Activated CD8-positive, alpha-beta memory T cell treated with anti-CD3 and anti-CD28 coated beads for 1 hour (primary cell): ENCODE data around the gene OR11L1.

ENCODE experiments used
- DNase-seq, 2 donors: peaks; one replicate each; pipeline ENCODE4 v3.0.0-alpha.2; 2020; ENCODE audit warnings: low read depth in 1 of 2; ENCODE audit errors: extremely low read depth in 1 of 2

Gene OR11L1

GRCh38 chr1:247812637-247813036 is 29.1 kb downstream of the OR11L1 start:
- no peak for DNase-seq

- no peak for DNase-seq
Observed at GRCh38 chr1:247797518-247797917, 44.2 kb downstream of the OR11L1 start.
